NOMO-1 (cell line): ENCODE results near the gene CMC2.

Experiments used
- DNase-seq, 2 experiments: peaks; one replicate each; lab custom pipeline; 2025; ENCODE audit not compliant: unreplicated experiment in 2 of 2; lab: John Stamatoyannopoulos, UW

Gene CMC2

DNA sequence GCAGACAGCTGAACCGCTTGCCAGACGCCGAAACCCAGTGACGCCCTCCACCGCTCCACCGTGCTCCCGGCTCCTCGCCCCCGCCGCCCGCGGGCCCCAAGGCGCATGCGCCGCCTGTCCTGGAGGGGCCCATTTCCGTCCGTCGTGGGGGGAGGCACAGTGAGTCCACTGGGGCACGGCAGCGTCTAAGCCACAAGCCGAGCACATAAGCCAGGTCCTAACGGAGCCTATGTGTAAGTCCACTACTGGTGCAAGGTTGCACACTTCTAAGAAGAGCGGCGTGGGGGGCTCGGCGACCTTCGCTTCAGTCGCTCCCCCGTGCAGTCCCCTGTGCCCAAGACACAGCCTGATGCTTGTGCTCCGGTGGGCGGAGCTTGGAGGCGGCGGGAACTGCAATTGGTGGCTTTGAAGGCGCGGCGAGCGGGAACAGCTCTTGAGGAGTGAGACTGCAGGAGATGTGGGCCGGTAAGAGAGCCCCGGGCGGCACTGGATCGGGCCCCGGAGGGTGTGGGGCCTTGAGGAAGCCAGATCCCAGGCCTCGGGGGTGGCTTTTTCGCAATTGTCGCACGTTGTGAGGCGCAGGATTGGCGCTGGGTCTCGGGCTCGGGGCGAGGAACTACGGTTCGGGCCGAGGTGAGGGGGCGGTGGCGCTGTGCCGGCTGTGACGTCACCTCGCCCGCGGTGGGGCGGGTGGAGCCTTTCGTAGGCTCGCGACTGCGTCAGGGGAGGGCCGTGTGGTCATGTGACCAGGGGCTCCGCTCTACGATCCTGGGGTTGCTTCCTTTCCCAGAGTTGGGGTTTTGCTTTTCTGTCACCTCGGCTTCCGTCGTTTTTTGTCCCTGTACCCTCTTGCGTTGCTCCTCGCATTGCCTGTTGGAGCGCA, at the start of gene CMC2, which contains the start of gene CENPN:
TSS of gene CMC2 (minus strand) at position 73 of the 883 bp plus-strand sequence. CDS start 9,491 bp downstream, outside the sequence.
TSS of gene CENPN (plus strand) at position 402 of the 883 bp plus-strand sequence. CDS start 4,726 bp downstream, outside the sequence.
- DNase-seq = peak; percentile 96

DNA sequence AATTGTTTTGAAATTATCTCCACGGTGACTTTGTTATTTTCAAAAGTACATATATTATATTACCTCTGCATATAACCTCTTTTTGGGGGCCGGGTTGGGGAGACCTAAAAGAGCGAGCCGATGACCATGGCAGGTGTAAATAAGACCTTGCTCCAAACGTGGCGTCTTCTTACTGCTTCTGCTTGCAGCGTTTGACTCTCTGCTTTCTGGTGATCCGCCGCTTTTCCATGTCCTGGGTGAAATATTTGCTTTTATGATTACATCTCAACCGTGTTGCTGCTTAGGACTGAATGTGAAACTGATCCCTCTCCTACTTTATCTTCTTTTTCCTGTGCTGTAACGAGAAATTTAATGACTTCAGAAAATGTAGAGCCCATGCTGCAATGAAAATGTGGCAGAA, 47.1 kb upstream of the CMC2 start:
- no peak for DNase-seq

DNA sequence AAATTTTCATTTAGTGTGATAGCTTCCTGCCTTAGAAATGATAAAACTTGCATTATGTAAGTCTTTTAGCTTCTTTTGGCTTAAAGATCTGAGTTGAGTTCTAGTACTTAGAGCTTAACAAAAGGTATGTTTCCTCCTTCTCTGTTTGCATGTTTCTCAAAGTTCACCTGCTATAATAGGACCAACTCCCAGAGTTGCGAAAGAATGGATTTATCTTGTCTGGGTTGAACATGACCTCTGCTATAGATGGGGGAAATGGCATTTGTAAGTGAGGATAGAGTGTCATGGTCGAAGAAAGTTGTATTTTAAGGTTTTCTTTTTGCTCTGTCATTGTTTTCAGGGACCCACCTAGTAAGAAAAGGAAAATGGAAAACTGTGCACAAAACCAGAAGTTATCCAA, 36.1 kb upstream of the CMC2 start:
- DNase-seq = no peak

DNA sequence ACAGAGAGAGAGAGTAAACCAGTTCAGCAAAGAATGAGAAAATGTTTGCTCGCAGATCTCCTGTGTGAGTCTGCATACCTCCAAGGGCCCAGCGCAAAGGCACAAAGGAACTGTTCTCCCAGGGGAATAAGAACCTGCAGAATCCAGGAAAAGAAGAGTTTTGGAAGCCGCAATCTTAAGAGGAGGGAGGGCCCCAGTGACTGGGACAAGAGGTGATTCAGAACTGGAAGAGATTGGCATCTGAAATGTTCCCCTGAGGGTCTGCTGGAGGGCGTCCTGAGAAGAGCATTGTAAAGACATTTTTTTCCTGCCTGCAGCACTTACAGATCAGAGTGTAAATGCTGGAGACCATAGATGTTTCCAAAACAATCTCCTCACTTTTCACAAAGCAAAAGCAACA, 35.0 kb upstream of the CMC2 start:
- no peak for DNase-seq

DNA sequence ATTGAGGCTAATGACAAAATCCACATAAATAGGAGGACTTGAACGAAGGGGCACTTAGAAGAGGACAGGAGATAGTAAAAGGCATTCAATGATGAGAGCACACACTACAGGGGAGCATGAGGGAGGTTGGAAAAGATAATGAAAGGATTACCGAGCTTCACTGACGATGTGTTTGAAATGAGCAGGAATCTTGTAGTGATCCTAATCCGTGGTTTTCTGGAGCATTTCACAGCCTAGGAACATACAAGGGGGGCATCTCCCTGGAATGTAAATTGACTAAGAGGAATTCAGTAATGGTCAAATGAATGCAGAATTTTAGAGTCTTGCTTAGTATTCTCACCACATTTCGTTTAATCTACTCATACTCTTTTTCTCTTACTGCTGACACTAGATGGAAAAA, 34.2 kb upstream of the CMC2 start:
- no peak for DNase-seq

DNA sequence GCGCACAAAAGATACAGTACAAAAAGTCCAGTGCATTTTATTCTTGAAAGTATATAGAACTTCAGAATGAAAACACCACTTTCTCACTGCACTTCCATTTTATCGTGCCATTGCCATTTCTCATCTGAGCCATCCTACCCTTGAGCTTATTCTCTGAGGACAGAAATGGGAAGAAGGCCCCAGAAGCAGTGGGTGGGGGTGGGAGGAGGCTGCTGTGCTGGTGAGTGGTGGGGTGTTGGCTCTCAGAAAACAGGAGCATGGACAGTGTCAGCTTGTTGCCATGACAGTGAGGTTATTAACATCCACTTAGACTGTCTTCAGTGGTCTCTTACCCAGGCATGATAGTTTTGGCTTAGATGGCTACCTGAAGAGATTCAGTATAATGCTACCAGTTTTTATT, 33.4 kb upstream of the CMC2 start:
- DNase-seq = no peak

DNA sequence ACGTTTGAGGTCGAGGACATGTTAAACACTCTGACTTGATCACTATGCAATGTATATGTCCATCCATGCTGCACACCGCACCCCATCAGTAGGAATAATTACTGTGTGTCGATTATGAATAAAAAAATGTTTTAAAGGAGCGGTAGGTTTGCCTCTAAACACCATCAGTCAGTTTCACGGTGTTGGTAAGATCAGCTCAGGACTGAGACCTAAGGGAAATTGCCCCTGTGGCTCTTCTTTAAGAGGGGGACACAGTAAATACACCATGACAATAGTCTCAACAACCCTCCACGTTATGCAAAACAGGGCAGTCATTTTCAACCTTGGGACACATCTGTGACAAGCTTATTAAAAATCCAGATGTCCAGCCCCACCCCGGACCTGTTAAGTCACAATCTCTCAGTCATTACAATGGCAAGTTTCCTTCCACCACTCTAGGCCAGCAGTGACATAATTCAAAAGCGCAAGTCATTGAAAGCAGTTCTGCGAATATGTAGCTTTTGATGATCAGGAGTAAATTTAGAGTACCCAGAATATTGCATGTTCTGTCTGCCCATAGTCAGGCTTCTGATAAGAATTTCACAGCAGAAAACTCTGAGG, 30.2 kb upstream of the CMC2 start:
- DNase-seq = peak; percentile 2 to 9

DNA sequence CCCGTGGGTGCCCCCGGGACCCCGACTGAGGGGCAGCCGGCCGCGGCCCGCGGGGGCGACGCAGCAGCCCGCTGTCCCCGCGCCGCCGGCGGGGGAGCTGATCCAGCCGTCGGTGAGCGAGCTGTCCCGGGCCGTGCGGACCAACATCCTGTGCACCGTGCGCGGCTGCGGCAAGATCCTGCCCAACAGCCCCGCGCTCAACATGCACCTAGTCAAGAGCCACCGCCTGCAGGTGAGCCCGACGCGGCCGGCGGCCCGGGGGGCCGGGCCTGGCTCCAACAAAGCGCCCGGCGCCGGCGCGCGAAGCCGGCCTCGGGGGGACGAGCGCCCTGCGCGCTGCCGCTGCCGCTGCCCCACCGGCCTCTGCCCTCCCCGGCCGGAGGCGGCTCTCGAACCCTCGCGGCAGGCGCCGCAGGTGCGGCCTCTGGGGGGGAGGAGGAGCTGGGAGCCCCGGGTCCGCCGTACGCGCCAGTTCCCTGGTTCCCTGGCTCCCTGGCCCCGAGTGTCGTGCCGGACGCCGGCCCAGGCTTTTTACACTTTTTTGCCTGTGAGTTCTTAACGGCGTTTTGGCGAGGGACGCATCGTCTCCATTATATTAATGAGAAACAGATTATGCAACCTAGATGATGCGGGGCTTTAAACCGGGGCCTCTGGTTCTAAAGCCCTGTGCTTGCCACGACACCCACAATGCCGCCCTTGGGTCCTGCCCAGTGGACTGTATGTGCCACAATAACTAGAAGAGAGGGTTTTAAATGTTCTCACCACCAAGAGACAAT, 29.5 kb upstream of the CMC2 start:
- peak in 1 of 2 experiments; percentile 11 for DNase-seq

DNA sequence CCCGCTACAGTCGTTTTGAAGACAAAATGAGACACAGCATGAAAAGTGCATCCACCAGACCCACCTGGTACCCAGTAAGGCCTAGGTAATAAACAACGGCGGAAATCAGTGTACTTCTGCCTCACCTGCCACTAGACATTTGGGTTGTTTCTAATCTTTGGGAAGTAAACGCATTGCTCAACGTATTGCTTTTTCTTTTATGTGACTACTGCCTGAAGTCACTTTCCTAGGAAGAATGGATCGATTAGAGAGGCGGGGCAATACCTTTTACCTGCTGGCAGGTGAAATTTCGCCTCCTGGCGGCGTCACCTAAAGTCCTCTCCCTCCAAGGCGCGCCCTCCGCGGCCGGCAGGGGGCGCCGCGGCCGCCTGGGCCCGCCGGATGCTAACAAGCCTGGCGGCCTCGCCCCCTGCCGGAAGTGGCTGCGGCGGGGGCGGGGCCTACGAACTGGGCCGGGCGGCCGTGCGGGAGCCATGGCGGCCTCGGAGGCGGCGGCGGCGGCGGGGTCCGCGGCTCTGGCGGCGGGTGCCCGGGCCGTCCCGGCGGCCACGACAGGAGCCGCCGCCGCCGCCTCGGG, 28.8 kb upstream of the CMC2 start, which contains the start of gene ATMIN:
TSS of gene ATMIN (plus strand) at position 445 of the 577 bp plus-strand sequence. CDS start at position 474, 29 bp downstream.
- DNase-seq = peak; percentile 67 to 89

DNA sequence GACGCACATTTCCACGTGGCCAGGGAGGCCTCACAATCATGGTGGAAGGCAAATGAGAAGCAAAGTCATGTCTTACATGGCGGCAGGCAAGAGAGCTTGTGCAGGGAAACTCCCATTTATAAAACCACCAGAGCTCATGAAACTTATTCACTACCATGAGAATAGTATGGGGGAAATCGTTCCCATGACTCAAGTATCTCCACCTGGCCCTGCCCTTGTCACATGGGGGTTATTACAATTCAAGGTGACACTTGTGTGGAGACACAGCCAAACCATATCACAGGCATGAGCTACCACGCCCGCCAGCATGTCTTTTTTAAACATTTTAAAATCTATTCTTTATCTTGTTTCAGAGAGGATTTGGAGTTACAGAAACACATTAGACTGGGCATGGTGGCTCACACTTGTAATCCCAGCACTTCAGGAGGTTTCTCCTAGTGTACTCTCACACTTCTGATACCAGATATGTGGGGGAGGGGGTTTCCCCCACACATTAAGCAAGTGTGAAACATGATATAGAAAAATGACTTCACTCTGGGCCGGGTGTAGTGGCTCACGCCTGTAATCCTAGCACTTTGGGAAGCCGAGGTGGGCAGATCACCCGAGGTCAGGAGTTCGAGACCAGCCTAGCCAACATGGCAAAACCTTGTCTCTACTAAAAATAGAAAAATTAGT, 23.4 kb upstream of the CMC2 start:
- DNase-seq = no peak

DNA sequence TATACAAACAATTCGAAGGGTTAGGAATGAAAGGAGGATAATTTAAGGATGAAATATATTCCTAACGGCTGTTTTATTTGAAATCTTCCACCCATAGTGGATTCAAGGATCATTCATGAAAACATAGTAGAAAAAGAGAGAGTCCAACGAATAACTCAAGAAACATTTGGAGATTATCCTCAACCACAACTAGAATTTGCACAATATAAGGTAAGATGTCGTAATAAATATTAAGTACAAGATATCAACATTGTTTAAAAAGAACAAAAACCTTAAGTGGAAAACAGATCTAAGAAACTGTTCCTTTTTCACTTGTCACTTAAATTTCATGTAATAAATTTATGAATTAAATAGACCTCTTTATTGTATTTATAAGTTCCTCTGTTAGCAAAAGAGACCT, 19.7 kb upstream of the CMC2 start:
- DNase-seq = no peak

DNA sequence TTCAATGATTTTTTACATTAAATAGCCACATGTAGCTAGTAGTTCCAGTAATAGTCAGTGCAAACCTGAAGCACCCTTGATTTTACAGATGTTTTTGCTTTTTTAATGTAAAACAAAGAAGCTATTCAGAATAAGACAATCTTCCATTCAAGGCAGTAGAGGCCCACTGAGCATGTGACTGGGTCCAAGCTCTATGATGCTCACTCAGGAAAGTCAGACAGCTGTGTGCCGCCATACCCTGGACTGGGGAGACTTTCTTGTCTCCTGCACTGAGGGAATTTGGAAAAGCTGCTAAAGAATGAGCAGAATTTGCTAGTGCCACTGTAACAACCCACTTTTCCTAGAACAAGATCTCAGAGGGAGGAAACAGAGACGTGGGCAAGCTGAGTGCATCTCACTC, 11.8 kb upstream of the CMC2 start:
- DNase-seq = no peak

DNA sequence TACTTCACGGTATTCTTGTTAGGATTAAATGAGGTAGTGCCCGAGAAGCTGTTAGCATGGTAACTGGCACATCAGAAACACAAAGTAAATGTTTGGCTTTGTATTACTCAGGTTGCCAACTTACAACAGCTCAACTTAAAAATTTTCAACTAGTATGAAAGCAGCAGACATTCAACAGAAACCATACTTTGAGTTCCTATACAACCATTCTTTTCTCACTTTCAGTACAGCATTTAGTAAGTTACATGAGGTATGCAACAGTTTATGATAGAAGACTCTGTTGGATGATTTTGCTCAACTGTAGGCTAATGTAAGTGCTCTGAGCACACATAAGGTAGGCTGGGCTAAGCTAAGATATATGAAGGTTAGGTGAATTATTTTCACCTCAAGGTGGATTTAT, 8.0 kb upstream of the CMC2 start:
- DNase-seq = no peak

DNA sequence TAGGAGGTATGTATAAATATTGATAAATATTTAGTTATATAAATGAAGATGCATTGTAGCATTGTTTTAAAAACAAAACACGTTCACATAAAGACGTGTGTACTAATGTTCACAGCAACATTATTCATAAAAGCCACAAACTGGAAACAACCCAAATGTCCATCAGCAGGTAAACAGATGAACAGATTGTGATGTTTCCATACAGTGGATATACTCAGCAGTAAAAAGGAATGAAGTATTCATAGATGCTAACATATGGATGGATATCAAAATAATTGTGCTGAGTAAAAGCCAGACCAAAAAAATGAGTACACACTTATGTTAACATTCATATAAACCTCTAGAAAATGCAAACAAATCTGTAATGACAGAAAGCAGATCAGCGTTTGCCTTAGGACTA, 6.3 kb upstream of the CMC2 start:
- no peak for DNase-seq

DNA sequence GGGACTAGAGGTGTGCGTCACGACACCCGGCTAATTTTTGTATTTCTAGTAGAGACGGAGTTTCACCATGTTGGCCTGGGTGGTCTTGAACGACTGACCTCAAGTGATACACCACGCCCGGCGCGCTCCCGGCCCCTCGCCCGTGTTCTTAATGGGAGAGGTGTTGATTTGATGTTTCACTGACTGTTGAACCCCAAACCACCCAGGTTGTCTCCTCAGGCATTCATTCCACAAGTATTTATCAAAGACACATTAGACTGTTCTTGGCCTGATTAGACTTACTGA, 1.8 kb upstream of the CMC2 start:
- DNase-seq = no peak

DNA sequence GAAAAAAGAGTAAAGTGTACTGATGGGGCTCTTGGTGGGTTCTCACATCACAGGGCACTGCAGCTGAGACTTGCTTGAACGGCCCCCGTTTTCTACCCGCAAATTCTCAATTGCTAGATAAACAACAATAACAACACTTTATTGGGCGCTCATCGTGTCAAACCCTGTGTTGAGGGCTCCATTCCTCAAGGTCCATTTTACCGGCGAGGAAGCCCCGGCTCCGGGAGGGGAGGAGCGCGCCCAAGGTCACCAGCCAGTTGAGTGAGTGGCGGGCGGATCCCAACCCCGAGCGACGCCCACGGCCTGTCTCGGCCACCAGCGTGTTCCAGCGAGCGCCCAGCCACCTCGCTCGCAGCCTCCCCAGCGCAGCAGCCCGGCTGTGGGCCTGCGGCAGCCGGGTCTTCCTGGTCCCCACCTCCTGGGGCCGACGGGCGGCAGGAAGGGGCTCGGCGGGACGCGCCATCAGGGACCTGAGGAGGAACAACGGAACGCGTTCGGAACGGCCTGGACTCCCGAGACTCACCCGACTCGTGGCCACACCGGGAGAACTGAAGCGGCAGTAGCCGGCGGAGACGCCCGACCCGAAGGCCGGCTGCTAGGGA, 373 bp downstream of the CMC2 start:
- DNase-seq = peak; percentile 46 to 67

DNA sequence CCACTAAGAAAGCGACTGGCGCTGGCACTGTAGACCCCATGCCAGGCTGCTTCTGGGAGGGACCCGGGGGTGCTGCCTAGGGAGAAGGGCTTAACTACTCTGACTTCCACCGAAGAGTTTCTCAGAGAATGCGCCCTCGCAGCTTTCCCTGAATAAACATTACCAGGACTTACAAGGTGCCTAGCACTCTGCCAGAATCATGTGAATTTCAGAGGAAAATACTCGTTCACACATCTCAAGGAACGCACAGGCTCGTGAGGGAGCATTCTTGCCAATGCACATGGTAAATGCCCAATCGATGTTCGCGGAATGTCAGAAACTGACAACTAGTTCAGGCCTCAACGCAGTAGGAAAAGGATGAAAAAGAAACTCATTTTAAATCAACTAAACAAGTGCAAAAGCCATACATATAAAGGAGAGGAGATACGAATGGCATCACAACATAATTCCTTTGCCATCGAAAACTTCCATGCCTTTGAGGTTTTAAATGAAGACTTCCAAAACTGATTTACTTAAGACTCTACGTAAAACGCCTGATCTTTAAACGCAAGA, 999 bp downstream of the CMC2 start:
- peak; percentile 2 to 20 for DNase-seq

DNA sequence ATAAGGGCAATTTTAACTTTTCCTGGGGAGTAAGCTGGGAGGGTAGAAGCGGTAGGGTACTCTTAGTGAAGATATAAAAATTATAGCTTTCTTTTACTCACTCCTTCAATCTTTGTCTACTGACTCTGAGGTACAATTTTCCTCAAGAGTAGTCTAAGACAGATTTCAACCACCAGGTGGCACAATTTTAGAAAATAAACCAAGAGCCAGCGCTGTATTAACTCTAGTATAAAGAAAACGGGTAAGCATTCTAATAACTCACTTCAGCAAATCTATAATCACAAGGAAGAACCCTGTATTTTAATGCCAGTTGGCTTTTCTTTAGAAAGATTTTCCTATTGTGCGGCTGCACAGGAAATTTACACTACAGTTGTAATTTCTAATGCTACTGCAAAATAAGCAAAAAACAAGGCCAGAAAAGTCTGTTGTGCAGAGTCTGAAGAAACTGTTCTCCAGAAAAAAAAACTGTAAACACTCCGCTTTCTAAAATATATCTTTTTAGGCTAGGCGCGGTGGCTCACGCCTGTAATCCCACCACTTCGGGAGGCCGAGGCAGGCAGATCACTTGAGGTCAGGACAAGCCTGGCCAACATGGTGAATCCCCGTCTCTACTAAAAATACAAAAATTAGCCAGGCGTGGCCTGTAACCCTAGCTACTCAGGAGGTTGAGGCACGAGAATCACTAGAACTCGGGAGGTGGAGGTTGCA, 1.9 kb downstream of the CMC2 start:
- DNase-seq = peak; percentile 29 to 73
